Lung (tissue), 12 donors: ENCODE data around the gene ATN1. TPM values are rescaled to one million over a fixed set of nuclear protein-coding genes. Genes with fewer than 3 reads are reported as not detected.

Experiments used
- ATAC-seq: fragments of 200-7000 bp; cut with Tn5 transposase; one replicate; pipeline ENCODE4 v1.9.1; 2020; ENCODE audit warnings: moderate number of reproducible peaks; ENCODE audit not compliant: insufficient read depth, low FRiP score
- DNase-seq, 3 donors: peaks; one replicate each; pipeline ENCODE4 v3.0.0-alpha.2; 2013 to 2017
- H3K27ac ChIP-seq, 2 donors: one replicate each; pipeline ENCODE4 v1.5.1; 2013; ENCODE audit warnings: mild to moderate bottlenecking in 2 of 2, moderate library complexity in 2 of 2, control low read depth in 1 of 2, inconsistent platforms in 1 of 2, low read depth in 1 of 2, low read length in 1 of 2
- H3K27me3 ChIP-seq, 3 donors: one replicate each; pipeline ENCODE4 v1.5.1; 2013; ENCODE audit warnings: low read length in 2 of 3; ENCODE audit not compliant: control insufficient read depth in 3 of 3, insufficient read depth in 3 of 3
- H3K36me3 ChIP-seq, 4 donors: one replicate each; pipeline ENCODE4 v1.5.1; 2013; ENCODE audit warnings: low read length in 4 of 4, mild to moderate bottlenecking in 1 of 4, moderate library complexity in 1 of 4; ENCODE audit not compliant: control insufficient read depth in 4 of 4, insufficient read depth in 4 of 4
- H3K4me1 ChIP-seq, 5 donors: one replicate each; pipeline ENCODE4 v1.5.1; 2013; ENCODE audit warnings: low read length in 5 of 5, mild to moderate bottlenecking in 2 of 5, moderate library complexity in 1 of 5; ENCODE audit not compliant: control insufficient read depth in 5 of 5, insufficient read depth in 5 of 5
- H3K4me3 ChIP-seq: one replicate; pipeline ENCODE4 v1.5.1; 2013; ENCODE audit warnings: mild to moderate bottlenecking, control low read depth, moderate library complexity
- H3K9ac ChIP-seq, 2 donors: one replicate each; pipeline ENCODE4 v1.5.1; 2013; ENCODE audit warnings: low read length in 2 of 2, control low read depth in 1 of 2; ENCODE audit not compliant: insufficient read depth in 1 of 2
- H3K9me3 ChIP-seq, 4 donors: one replicate each; pipeline ENCODE4 v1.5.1; 2013; ENCODE audit warnings: low read length in 3 of 4, mild to moderate bottlenecking in 1 of 4, moderate library complexity in 1 of 4; ENCODE audit not compliant: control insufficient read depth in 4 of 4, insufficient read depth in 3 of 4
- WGBS, 2 donors: extraction: QIAGEN DNeasy Blood & Tissue Kit; methylation state at CpG; one replicate each; pipeline ENCODE4 v1.1.7; 2013; 5-methylcytosine and 5-hydroxymethylcytosine counted together
- polyA plus RNA-seq, 2 donors: library from polyadenylated mRNA; stranded (reverse); fragments of 200-250 nt; gene quantifications; one replicate each; pipeline ENCODE4 v1.2.1, GENCODE V29; 2013
- total RNA-seq, 2 donors: library from RNA; depleted of rRNA in 1 of 2; stranded (reverse); fragments of >200 nt in 1 of 2; gene quantifications; one replicate each; pipeline ENCODE4 v1.2.1, GENCODE V29; 2014 to 2021
- TF ChIP-seq, protein P1 (sequence below): IDR thresholded peaks from 2 replicates; pipeline ENCODE4 v1.5.1; 2012; ENCODE audit warnings: mild to moderate bottlenecking; ENCODE audit errors: control extremely low read depth, extremely low read depth
- donor health status: control.
- donor health status: control.
- donor health status: Bipolar disorder and iron deficiency.
- donor health status: healthy.
- donor health status: DM: yes; HTN: yes; CAD: no.

ATN1 gene
- total and polyA plus RNA-seq, 4 donors: 63.5 to 113 (median 79.8) TPM

DNA sequence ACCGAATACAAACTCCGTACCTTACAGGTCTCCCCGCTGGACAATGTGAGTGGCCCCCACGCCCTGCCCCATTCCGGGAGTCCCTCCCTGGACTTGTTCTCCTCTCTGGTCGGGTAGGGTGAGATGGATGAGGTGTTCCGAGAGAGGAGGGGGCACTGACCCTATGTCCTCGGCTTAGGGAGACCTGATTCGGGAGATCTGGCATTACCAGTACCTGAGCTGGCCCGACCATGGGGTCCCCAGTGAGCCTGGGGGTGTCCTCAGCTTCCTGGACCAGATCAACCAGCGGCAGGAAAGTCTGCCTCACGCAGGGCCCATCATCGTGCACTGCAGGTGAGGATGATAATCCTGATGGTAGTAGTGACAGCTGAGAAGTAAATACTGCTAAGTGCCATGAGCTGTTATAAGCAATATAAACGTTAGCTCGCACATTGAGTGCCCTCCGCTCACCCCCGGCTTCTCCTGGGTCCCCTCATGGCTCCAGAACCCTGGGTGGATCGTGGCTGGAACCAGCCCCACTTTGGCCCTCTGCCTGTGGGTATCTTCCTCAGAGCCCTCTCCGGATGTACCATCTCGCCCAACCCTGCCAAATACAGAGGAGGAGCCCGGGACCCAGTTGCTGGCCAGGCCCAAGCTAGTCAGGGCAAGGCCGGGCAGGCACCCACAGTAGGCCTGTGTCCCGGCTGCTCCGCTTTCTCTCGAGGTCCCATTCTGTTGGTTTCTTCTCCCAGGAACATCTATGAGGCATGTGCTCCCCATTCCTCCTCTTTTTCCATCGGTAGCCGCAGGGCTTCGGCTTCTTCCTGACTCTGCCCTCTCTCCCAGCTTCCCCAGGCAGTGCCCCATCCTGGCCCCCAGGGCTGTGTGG is 30.2 kb downstream of the ATN1 start:
- Histone ChIP-seq H3K27me3 (no peaks in the 10 kb centered on the region), H3K4me3 (no peak overlapping the region), H3K36me3 (peaks cover 0 to 21% (median 0%) of the 10 kb centered on the region in 4 donors), H3K9ac (no peak overlapping the region), H3K27ac (peak overlapping the region in 1 of 2 donors; percentile 82), H3K9me3 (no peaks in the 10 kb centered on the region), H3K4me1 (peaks cover 0 to 29% (median 16%) of the 10 kb centered on the region in 5 donors)
- no peak for DNase-seq
- no peak for ATAC-seq
- TF ChIP-seq, protein P1, sequence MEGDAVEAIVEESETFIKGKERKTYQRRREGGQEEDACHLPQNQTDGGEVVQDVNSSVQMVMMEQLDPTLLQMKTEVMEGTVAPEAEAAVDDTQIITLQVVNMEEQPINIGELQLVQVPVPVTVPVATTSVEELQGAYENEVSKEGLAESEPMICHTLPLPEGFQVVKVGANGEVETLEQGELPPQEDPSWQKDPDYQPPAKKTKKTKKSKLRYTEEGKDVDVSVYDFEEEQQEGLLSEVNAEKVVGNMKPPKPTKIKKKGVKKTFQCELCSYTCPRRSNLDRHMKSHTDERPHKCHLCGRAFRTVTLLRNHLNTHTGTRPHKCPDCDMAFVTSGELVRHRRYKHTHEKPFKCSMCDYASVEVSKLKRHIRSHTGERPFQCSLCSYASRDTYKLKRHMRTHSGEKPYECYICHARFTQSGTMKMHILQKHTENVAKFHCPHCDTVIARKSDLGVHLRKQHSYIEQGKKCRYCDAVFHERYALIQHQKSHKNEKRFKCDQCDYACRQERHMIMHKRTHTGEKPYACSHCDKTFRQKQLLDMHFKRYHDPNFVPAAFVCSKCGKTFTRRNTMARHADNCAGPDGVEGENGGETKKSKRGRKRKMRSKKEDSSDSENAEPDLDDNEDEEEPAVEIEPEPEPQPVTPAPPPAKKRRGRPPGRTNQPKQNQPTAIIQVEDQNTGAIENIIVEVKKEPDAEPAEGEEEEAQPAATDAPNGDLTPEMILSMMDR: no peak
- 78 to 79% methylated on average over 28 of the region's 28 CpGs for WGBS, 2 donors

DNA sequence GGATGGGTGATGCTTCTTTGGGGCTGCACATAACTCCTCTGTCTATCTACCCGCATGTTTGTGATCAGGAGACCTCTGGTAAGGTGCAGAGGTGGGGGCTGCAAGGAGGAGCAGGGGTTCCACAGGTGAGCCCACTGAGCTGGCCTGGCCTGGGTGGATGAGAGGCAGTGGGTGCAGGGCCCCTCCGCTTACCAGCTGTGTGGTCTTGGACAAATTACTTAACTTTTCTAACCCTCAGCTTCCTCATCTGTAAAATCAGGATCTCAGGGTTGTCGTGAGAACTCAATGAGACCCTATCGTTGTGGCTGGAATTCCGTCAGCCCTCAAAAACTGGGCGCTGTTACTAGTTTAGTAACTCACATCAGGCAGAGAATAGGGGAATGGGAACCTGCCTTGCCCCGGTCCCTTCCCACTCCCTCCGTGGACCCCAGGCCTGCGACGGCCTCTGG is 30.9 kb downstream of the ATN1 start:
- H3K9me3 ChIP-seq: no peaks in the 10 kb centered on the region
- TF ChIP-seq, protein P1: no peak
- peaks cover 0 to 21% (median 0%) of the 10 kb centered on the region in 4 donors for H3K36me3 ChIP-seq
- ATAC-seq: no peak
- no peak overlapping the region for H3K9ac ChIP-seq
- no peaks in the 10 kb centered on the region for H3K27me3 ChIP-seq
- 30 to 49% methylated on average over 10 of the region's 10 CpGs for WGBS, 2 donors
- no peak overlapping the region for H3K4me3 ChIP-seq
- DNase-seq: no peak
- H3K27ac ChIP-seq: peak overlapping the region in 1 of 2 donors; percentile 82
- H3K4me1 ChIP-seq: peaks cover 0 to 29% (median 14%) of the 10 kb centered on the region in 5 donors

DNA sequence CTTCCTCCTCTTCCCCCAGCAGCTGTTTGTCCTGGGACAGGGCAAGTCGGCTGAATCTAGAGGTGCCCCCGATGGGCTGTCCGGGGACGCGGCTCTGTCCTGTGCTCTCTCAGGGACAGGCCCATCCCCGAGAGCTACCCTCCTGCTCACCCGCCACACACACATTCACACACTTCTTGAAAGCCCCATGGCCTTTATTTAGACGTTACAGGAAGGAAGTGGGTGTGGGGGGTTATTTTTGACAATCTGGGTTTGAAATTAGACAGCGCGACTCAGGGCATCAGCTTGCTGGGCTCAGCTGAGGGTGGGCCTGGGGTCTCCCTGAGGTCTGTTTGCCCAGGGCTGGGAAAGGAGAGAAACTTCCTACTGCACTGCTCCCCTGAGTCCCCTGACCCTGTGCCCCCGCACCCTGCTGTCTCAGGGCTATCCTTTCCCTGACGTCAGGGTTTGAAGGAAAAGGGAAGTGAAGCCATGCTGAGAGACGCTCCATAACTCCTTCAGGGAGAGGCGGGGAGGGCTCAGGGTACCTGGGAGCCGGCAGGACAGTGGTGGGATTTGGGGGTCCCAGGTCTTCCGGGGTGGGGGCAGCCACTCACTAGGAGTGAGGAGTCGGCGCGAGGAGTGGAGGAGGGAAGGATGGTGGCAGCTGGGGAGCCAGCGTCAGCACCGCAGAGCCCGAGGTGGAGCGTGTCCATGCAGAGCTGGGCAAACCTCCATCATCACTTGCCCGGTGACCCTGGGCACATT is 31.5 kb downstream of the ATN1 start:
- Histone ChIP-seq H3K9ac (no peak overlapping the region), H3K4me3 (no peak overlapping the region), H3K36me3 (peaks cover 0 to 21% (median 0%) of the 10 kb centered on the region in 4 donors), H3K4me1 (peaks cover 0 to 29% (median 11%) of the 10 kb centered on the region in 5 donors), H3K9me3 (no peaks in the 10 kb centered on the region), H3K27ac (peak overlapping the region; percentile 51 to 82), H3K27me3 (no peaks in the 10 kb centered on the region)
- DNase-seq: no peak
- no peak for ATAC-seq
- TF ChIP-seq, protein P1: no peak
- 32 to 37% methylated on average over 24 of the region's 24 CpGs for WGBS, 2 donors
